HepG2 (cell line): ENCODE results near the gene PCSK5. TPM values are rescaled to one million over a fixed set of nuclear protein-coding genes. Genes with fewer than 3 reads are reported as not detected.

ENCODE experiments used
- ELF1 ChIP-seq: sonication (generic); formaldehyde crosslinking; IDR thresholded peaks from 2 replicates; pipeline ENCODE4 v1.4.0; 2020; ENCODE audit warnings: missing genetic modification reagents
- NFATC3 ChIP-seq: sonication (generic); formaldehyde crosslinking; IDR thresholded peaks from 2 replicates; pipeline ENCODE4 v1.5.1; 2020; ENCODE audit warnings: mild to moderate bottlenecking, missing genetic modification reagents
- NFRKB ChIP-seq: fragments of 450-650 bp; IDR thresholded peaks from 2 replicates; pipeline ENCODE4 v1.6.1; 2017
- PAWR ChIP-seq: sonication (generic); formaldehyde crosslinking; IDR thresholded peaks from 2 replicates; pipeline ENCODE4 v1.4.0; 2020; ENCODE audit warnings: missing genetic modification reagents, mild to moderate bottlenecking, borderline replicate concordance
- RCOR2 ChIP-seq: IDR thresholded peaks from 2 replicates; pipeline ENCODE4 v1.6.1; 2016; ENCODE audit warnings: missing biosample characterization, missing genetic modification reagents
- RFX3 ChIP-seq: IDR thresholded peaks from 2 replicates; pipeline ENCODE4 v1.6.1; 2016; ENCODE audit warnings: missing biosample characterization, missing genetic modification reagents
- TOPORS ChIP-seq: sonication (generic); formaldehyde crosslinking; IDR thresholded peaks from 2 replicates; pipeline ENCODE4 v1.8.0; 2023; ENCODE audit warnings: mild to moderate bottlenecking, missing genetic modification reagents
- XBP1 ChIP-seq: sonication (generic); formaldehyde crosslinking; IDR thresholded peaks from 2 replicates; pipeline ENCODE4 v1.5.0; 2020; ENCODE audit warnings: missing genetic modification reagents
- YEATS4 ChIP-seq: sonication (generic); formaldehyde crosslinking; IDR thresholded peaks from 2 replicates; pipeline ENCODE4 v1.4.0; 2020; ENCODE audit warnings: missing genetic modification reagents, borderline replicate concordance
- ZEB1 ChIP-seq: IDR thresholded peaks from 2 replicates; pipeline ENCODE4 v1.6.1; 2012; ENCODE audit warnings: mild to moderate bottlenecking, low read depth, inconsistent platforms; ENCODE audit not compliant: insufficient replicate concordance
- ZFX ChIP-seq: sonication (generic); formaldehyde crosslinking; IDR thresholded peaks from 2 replicates; pipeline ENCODE4 v1.4.0; 2020; ENCODE audit warnings: mild to moderate bottlenecking, low read depth, missing genetic modification reagents, moderate library complexity
- ZNF205 ChIP-seq: IDR thresholded peaks from 2 replicates; pipeline ENCODE4 v1.6.1; 2018; ENCODE audit warnings: missing biosample characterization, missing genetic modification reagents
- ZNF251 ChIP-seq: sonication (generic); formaldehyde crosslinking; IDR thresholded peaks from 2 replicates; pipeline ENCODE4 v1.9.0; 2021; ENCODE audit warnings: mild to moderate bottlenecking, missing genetic modification reagents
- ZNF878 ChIP-seq: sonication (generic); formaldehyde crosslinking; IDR thresholded peaks from 2 replicates; pipeline ENCODE4 v1.8.1; 2023; ENCODE audit warnings: mild to moderate bottlenecking, missing genetic modification reagents, moderate library complexity
- polyA plus RNA-seq, 8 experiments: library from polyadenylated mRNA; depleted of rRNA in 3 of 8; stranded (reverse) in 7 of 8; unstranded in 1 of 8; fragments of >200 nt; fragmentation: Illumina TruSeq in 4 of 8; extraction: Trizol in 4 of 8; gene quantifications; 2 replicates each; pipeline versions ENCODE4 v1.2.1 to v1.2.3, GENCODE V29; 2011 to 2016; ENCODE audit warnings: low read depth in 4 of 8, missing spikeins in 1 of 8, mixed read lengths in 1 of 8; ENCODE audit not compliant: insufficient read depth in 1 of 8
- total RNA-seq, 5 experiments: library from RNA; depleted of rRNA; stranded (reverse); fragments of >200 nt; fragmentation: Illumina TruSeq; extraction: Trizol; gene quantifications; 2 replicates each; pipeline ENCODE4 v1.2.3, GENCODE V29; 2016; ENCODE audit warnings: low read depth in 1 of 5
- TF ChIP-seq, protein P1 (sequence below): sonication (generic); formaldehyde crosslinking; IDR thresholded peaks from 2 replicates; pipeline ENCODE4 v1.4.0; 2020; ENCODE audit warnings: missing genetic modification reagents, borderline replicate concordance
- TF ChIP-seq, protein P2 (sequence below): sonication (generic); formaldehyde crosslinking; IDR thresholded peaks from 2 replicates; pipeline ENCODE4 v1.4.0; 2020; ENCODE audit warnings: missing genetic modification reagents, borderline replicate concordance
- TF ChIP-seq, protein P3 (sequence below): sonication (generic); formaldehyde crosslinking; IDR thresholded peaks from 2 replicates; pipeline ENCODE4 v1.5.0; 2020; ENCODE audit warnings: mild to moderate bottlenecking, missing genetic modification reagents
- TF ChIP-seq, protein P4 (sequence below): sonication (generic); formaldehyde crosslinking; IDR thresholded peaks from 2 replicates; pipeline ENCODE4 v1.5.0; 2020; ENCODE audit warnings: mild to moderate bottlenecking, low read depth, missing genetic modification reagents, borderline replicate concordance
- TF ChIP-seq, protein P5 (sequence below): IDR thresholded peaks from 2 replicates; pipeline ENCODE4 v1.6.1; 2016; ENCODE audit warnings: low read depth, borderline replicate concordance
- TF ChIP-seq, protein P6 (sequence below): sonication (generic); formaldehyde crosslinking; IDR thresholded peaks from 2 replicates; pipeline ENCODE4 v1.8.1; 2023; ENCODE audit warnings: missing genetic modification reagents, mild to moderate bottlenecking, borderline replicate concordance

PCSK5 gene
- total and polyA plus RNA-seq, 2 of the 13 experiments (the other 11 are each of a cell fraction or from before 2014, with no cell fraction given): 0.55 to 0.66 TPM

DNA sequence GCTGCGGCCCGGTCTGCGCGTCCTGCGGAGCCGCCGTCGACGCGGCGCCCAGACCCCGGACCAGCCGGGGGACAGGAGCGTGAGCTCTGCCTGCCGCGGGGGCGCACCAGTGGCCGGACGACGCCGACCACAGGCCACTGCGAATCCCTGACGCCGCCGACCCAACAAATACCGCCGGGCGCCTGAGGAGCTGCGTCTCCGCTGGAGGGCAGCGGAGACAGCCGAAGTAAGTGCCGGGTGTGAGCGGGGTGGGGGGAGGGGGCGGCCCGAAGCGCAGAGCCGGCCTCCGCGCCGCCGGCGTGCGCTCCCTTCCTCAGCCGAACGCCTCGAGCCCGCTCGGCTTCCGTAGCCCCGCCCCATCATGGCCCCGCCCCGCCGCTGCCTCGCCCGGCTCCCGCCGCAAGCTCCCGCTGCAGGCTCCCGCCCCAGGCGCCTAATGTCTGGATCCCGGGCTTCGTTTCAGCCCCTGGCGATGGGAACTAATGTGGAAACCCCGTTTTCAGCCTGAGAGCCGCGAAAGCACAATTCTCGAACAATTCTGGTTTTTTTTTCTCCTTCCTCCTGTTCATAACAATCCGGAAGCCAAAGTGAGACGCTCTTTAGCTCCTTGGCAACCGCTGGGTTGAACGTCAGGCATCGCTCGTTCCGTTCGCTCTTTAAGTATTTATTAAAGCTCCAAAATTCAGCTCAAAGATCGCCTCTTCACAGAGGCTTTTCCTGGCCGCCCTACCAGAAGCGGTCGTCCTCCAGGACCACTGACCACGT lies 503.9 kb downstream of the PCSK5 start, which contains the start of gene RFK (continued):
- TF ChIP-seq, protein P1, sequence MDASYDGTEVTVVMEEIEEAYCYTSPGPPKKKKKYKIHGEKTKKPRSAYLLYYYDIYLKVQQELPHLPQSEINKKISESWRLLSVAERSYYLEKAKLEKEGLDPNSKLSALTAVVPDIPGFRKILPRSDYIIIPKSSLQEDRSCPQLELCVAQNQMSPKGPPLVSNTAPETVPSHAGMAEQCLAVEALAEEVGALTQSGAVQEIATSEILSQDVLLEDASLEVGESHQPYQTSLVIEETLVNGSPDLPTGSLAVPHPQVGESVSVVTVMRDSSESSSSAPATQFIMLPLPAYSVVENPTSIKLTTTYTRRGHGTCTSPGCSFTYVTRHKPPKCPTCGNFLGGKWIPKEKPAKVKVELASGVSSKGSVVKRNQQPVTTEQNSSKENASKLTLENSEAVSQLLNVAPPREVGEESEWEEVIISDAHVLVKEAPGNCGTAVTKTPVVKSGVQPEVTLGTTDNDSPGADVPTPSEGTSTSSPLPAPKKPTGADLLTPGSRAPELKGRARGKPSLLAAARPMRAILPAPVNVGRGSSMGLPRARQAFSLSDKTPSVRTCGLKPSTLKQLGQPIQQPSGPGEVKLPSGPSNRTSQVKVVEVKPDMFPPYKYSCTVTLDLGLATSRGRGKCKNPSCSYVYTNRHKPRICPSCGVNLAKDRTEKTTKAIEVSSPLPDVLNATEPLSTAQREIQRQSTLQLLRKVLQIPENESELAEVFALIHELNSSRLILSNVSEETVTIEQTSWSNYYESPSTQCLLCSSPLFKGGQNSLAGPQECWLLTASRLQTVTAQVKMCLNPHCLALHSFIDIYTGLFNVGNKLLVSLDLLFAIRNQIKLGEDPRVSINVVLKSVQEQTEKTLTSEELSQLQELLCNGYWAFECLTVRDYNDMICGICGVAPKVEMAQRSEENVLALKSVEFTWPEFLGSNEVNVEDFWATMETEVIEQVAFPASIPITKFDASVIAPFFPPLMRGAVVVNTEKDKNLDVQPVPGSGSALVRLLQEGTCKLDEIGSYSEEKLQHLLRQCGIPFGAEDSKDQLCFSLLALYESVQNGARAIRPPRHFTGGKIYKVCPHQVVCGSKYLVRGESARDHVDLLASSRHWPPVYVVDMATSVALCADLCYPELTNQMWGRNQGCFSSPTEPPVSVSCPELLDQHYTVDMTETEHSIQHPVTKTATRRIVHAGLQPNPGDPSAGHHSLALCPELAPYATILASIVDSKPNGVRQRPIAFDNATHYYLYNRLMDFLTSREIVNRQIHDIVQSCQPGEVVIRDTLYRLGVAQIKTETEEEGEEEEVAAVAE (CRISPR knock-in tag): peak; percentile 9; the same call in 1 of the 2 replicates
- no peak for TF ChIP-seq NFATC3
- TF ChIP-seq RFX3: peak; percentile 69
- TF ChIP-seq, protein P2, sequence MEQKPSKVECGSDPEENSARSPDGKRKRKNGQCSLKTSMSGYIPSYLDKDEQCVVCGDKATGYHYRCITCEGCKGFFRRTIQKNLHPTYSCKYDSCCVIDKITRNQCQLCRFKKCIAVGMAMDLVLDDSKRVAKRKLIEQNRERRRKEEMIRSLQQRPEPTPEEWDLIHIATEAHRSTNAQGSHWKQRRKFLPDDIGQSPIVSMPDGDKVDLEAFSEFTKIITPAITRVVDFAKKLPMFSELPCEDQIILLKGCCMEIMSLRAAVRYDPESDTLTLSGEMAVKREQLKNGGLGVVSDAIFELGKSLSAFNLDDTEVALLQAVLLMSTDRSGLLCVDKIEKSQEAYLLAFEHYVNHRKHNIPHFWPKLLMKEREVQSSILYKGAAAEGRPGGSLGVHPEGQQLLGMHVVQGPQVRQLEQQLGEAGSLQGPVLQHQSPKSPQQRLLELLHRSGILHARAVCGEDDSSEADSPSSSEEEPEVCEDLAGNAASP: peak; percentile 9; the same call in 1 of the 2 replicates
- TF ChIP-seq TOPORS: no peak
- no peak for TF ChIP-seq ZNF205
- TF ChIP-seq, protein P3, sequence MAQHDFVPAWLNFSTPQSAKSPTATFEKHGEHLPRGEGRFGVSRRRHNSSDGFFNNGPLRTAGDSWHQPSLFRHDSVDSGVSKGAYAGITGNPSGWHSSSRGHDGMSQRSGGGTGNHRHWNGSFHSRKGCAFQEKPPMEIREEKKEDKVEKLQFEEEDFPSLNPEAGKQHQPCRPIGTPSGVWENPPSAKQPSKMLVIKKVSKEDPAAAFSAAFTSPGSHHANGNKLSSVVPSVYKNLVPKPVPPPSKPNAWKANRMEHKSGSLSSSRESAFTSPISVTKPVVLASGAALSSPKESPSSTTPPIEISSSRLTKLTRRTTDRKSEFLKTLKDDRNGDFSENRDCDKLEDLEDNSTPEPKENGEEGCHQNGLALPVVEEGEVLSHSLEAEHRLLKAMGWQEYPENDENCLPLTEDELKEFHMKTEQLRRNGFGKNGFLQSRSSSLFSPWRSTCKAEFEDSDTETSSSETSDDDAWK (CRISPR knock-in tag): no peak
- TF ChIP-seq ZNF251 (CRISPR knock-in tag): no peak
- TF ChIP-seq, protein P4, sequence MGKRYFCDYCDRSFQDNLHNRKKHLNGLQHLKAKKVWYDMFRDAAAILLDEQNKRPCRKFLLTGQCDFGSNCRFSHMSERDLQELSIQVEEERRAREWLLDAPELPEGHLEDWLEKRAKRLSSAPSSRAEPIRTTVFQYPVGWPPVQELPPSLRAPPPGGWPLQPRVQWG (CRISPR knock-in tag): no peak
- TF ChIP-seq ZNF878: no peak
- TF ChIP-seq NFRKB: no peak
- no peak for TF ChIP-seq RCOR2 (CRISPR knock-in tag)
- TF ChIP-seq XBP1 (CRISPR knock-in tag): no peak
- TF ChIP-seq PAWR (CRISPR knock-in tag): no peak; the same call in 1 of the 2 replicates
- peak; percentile 25 for TF ChIP-seq ZEB1
- TF ChIP-seq YEATS4 (CRISPR knock-in tag): peak; percentile 84
- TF ChIP-seq ZFX (CRISPR knock-in tag): peak; percentile 85
- TF ChIP-seq ELF1 (CRISPR knock-in tag): no peak
- TF ChIP-seq, protein P5, sequence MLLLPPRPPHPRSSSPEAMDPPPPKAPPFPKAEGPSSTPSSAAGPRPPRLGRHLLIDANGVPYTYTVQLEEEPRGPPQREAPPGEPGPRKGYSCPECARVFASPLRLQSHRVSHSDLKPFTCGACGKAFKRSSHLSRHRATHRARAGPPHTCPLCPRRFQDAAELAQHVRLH: peak; percentile 61; the same call in 1 of the 2 replicates
- TF ChIP-seq, protein P6, sequence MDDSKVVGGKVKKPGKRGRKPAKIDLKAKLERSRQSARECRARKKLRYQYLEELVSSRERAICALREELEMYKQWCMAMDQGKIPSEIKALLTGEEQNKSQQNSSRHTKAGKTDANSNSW (CRISPR knock-in tag): no peak; the same call in 1 of the 2 replicates
